Endothelial cell of umbilical vein (primary cell): ENCODE data around the gene KCNG2. TPM values are rescaled to one million over a fixed set of nuclear protein-coding genes. Genes with fewer than 3 reads are reported as not detected.

Experiments used
- BruUV-seq: library from RNA; stranded (reverse); fragments of 400-500 nt; replicated peaks from 2 replicates; lab custom pipeline; 2021; lab: Mats Ljungman, UMichigan
- CTCF ChIA-PET: fragments of 300-600, 350-600 bp; sonication (Branson Sonifier 250); formaldehyde crosslinking; loops from one replicate; lab custom pipeline; 2021; ENCODE audit warnings: antibody characterized with exemption, inconsistent platforms; lab: Charles Lee
- POLR2A ChIA-PET: fragments of 300-600, 350-600 bp; sonication (Branson Sonifier 250); formaldehyde crosslinking; loops from one replicate; lab custom pipeline; 2021; ENCODE audit warnings: antibody characterized with exemption, inconsistent platforms; lab: Charles Lee
- DNase-seq: peaks from one replicate; pipeline ENCODE4 v3.0.0-alpha.2; 2011; ENCODE audit warnings: low read depth, low spot score
- FAIRE-seq: peaks from 2 replicates; lab custom pipeline; 2011; peaks lifted over from hg19 to GRCh38; lab: Jason Lieb, UNC
- H2AFZ ChIP-seq: 2 replicates; pipeline ENCODE4 v1.6.0; 2012; ENCODE audit warnings: low read depth, low read length, control low read depth, inconsistent platforms
- H3K27ac ChIP-seq: 2 replicates; pipeline ENCODE4 v1.5.1; 2011; ENCODE audit warnings: low read depth, mild to moderate bottlenecking, control low read depth, low read length, moderate library complexity; ENCODE audit not compliant: insufficient read depth
- H3K27me3 ChIP-seq, 2 experiments: 2 replicates each; pipeline versions ENCODE4 v1.6.0 to v1.6.1; 2011; ENCODE audit warnings: low read length in 2 of 2, mixed read lengths in 1 of 2; ENCODE audit not compliant: control insufficient read depth in 2 of 2, insufficient read depth in 2 of 2
- H3K36me3 ChIP-seq, 2 experiments: 2 replicates in 1 of 2; 3 replicates in 1 of 2; pipeline ENCODE4 v1.5.1; 2011; ENCODE audit warnings: low read length in 2 of 2, mild to moderate bottlenecking in 1 of 2, moderate library complexity in 1 of 2; ENCODE audit not compliant: control insufficient read depth in 2 of 2, insufficient read depth in 2 of 2; ENCODE audit errors: extremely low read depth in 1 of 2
- H3K4me1 ChIP-seq: 3 replicates; pipeline ENCODE4 v1.5.1; 2011; ENCODE audit warnings: mild to moderate bottlenecking, low read length; ENCODE audit not compliant: control insufficient read depth, insufficient read depth; ENCODE audit errors: extremely low read depth
- H3K4me2 ChIP-seq: 2 replicates; pipeline ENCODE4 v1.6.1; 2011; ENCODE audit warnings: low read length, control low read depth, mixed read lengths; ENCODE audit not compliant: insufficient read depth
- H3K4me3 ChIP-seq, 3 experiments: fragments of 200-600 bp in 1 of 3; sonication (generic), shearing (Covaris generic) in 1 of 3; replicated peaks in 1 of 3; 2 replicates each; pipeline ENCODE4 v1.5.1; 2011 to 2016; ENCODE audit warnings: control low read depth in 3 of 3, low read length in 3 of 3, mild to moderate bottlenecking in 2 of 3, inconsistent platforms in 1 of 3, low read depth in 1 of 3, moderate library complexity in 1 of 3; ENCODE audit not compliant: insufficient read depth in 1 of 3
- H3K79me2 ChIP-seq: 2 replicates; pipeline ENCODE4 v1.6.0; 2012; ENCODE audit warnings: low read length, inconsistent platforms; ENCODE audit not compliant: control insufficient read depth, insufficient read depth
- H3K9ac ChIP-seq: replicated peaks from 2 replicates; pipeline ENCODE3; 2011; ENCODE audit warnings: low read length, control low read depth; ENCODE audit not compliant: insufficient read depth; ENCODE audit errors: extremely low read depth
- H3K9me1 ChIP-seq: replicated peaks from 3 replicates; pipeline ENCODE4 v1.6.0; 2011; ENCODE audit warnings: mild to moderate bottlenecking, low read length; ENCODE audit not compliant: control insufficient read depth, insufficient read depth; ENCODE audit errors: extremely low read depth
- H3K9me3 ChIP-seq: replicated peaks from 2 replicates; pipeline ENCODE4 v1.5.1; 2012; ENCODE audit warnings: low read length, inconsistent platforms; ENCODE audit not compliant: control insufficient read depth, insufficient read depth
- H4K20me1 ChIP-seq: replicated peaks from 2 replicates; pipeline ENCODE3; 2011; ENCODE audit warnings: mild to moderate bottlenecking, low read length; ENCODE audit not compliant: control insufficient read depth, insufficient read depth; ENCODE audit errors: extremely low read depth
- CTCF ChIP-seq, 2 donors: IDR thresholded peaks; 1 replicate in 1 of 2; 2 replicates in 1 of 2; pipeline ENCODE4 v1.5.1; 2011; ENCODE audit warnings: low read length in 2 of 2, mild to moderate bottlenecking in 2 of 2, moderate library complexity in 2 of 2, control low read depth in 1 of 2, inconsistent platforms in 1 of 2, low read depth in 1 of 2; ENCODE audit not compliant: insufficient read depth in 1 of 2; ENCODE audit errors: extremely low read depth in 1 of 2
- EZH2 ChIP-seq: IDR thresholded peaks from 2 replicates; pipeline ENCODE4 v1.6.1; 2012; ENCODE audit warnings: borderline replicate concordance, low read depth, mild to moderate bottlenecking, moderate library complexity, low read length, inconsistent platforms; ENCODE audit not compliant: severe bottlenecking
- FOS ChIP-seq: IDR thresholded peaks from 2 replicates; pipeline ENCODE4 v1.6.1; 2011; ENCODE audit warnings: mild to moderate bottlenecking, low read length, moderate library complexity, borderline replicate concordance; ENCODE audit not compliant: insufficient read depth
- GATA2 ChIP-seq: IDR thresholded peaks from 2 replicates; pipeline ENCODE4 v1.7.0; 2011; ENCODE audit warnings: low read depth, mild to moderate bottlenecking, moderate library complexity, mixed read lengths, low read length; ENCODE audit not compliant: insufficient read length, insufficient read depth
- JUN ChIP-seq: IDR thresholded peaks from 2 replicates; pipeline ENCODE4 v1.6.1; 2011; ENCODE audit warnings: borderline replicate concordance, low read depth; ENCODE audit not compliant: insufficient read length, insufficient read depth
- MAX ChIP-seq: IDR thresholded peaks from 2 replicates; pipeline ENCODE4 v1.6.1; 2011; ENCODE audit not compliant: insufficient read depth, insufficient read length
- MYC ChIP-seq: IDR thresholded peaks from one replicate; pipeline ENCODE4 v1.6.1; 2011; ENCODE audit warnings: mild to moderate bottlenecking, low read depth, low read length
- POLR2A ChIP-seq: IDR thresholded peaks from 2 replicates; pipeline ENCODE4 v1.6.1; 2012; ENCODE audit warnings: low read depth, mild to moderate bottlenecking, control low read depth, low read length
- POLR2AphosphoS5 ChIP-seq: IDR thresholded peaks from 2 replicates; pipeline ENCODE4 v1.6.1; 2012; ENCODE audit warnings: low read depth, mild to moderate bottlenecking, control low read depth, low read length, moderate library complexity; ENCODE audit not compliant: insufficient read depth
- dilution Hi-C: fragments of 300-500 bp; cut with MboI; formaldehyde crosslinking; loops from one replicate; pipeline ENCODE4 v1.15.0; 2019; ENCODE audit warnings: low sequenced_read_pairs; ENCODE audit not compliant: extremely low pct_ligation_motif_present
- intact Hi-C: fragments of 100-400 bp; cut with micrococcal nuclease; formaldehyde crosslinking; loops from one replicate; pipeline ENCODE4 v1.10.0; 2022
- polyA plus RNA-seq, 4 experiments: library from polyadenylated mRNA; depleted of rRNA in 3 of 4; stranded (reverse) in 3 of 4; unstranded in 1 of 4; fragments of >200 nt; gene quantifications; 2 replicates each; pipeline versions ENCODE4 v1.2.1 to v1.2.3, GENCODE V29; 2011 to 2012; ENCODE audit warnings: missing spikeins in 1 of 4
- total RNA-seq: library from RNA; stranded (reverse); gene quantifications from 2 replicates; pipeline ENCODE4 v1.2.3, GENCODE V29; 2021

The KCNG2 gene
- total and polyA plus RNA-seq, 2 donors (not counting 3 experiments of a cell fraction or from before 2014, with no cell fraction given), result not detected

- H3K9me3 ChIP-seq, result no peaks in the 10 kb centered on the region
- H3K27me3 ChIP-seq, result no peaks in the 10 kb centered on the region
- no peak overlapping the region for H3K27ac ChIP-seq
- no peaks in the 10 kb centered on the region for H3K79me2 ChIP-seq
- H3K36me3 ChIP-seq, result no peaks in the 10 kb centered on the region
- POLR2A ChIA-PET, result no interaction called here
- intact Hi-C loops, result no loop called here
- FAIRE-seq, result no peak
- H4K20me1 ChIP-seq, result no peaks in the 10 kb centered on the region
- no peak overlapping the region for H2AFZ ChIP-seq
- H3K4me1 ChIP-seq, result no peaks in the 10 kb centered on the region
- H3K4me3 ChIP-seq, result no peak overlapping the region
- no peak for DNase-seq
- H3K4me2 ChIP-seq, result no peak overlapping the region
- H3K9me1 ChIP-seq, result no peaks in the 10 kb centered on the region
- no peak overlapping the region for H3K9ac ChIP-seq
- TF ChIP-seq MAX (no peak), MYC (no peak), POLR2A (no peak), FOS (no peak), GATA2 (no peak), EZH2 (no peak), CTCF (IDR thresholded peaks at IDR 0.05; ENCODE audit: extremely low read depth in 1 of 2, insufficient read depth in 1 of 2, low read depth in 1 of 2, low read length in 2 of 2) (no peak), JUN (no peak), POLR2AphosphoS5 (no peak)
- CTCF ChIA-PET, result no interaction called here
- dilution Hi-C loops, result no loop called here
- BruUV-seq, result no TSS peak
Observed at GRCh38 chr18:79769698-79770500, 27.8 kb upstream of the KCNG2 start.
